ENCODE measurements around the gene LRRIQ3.
"Not testable (repeated sequence)": the region's sequence is repeated elsewhere in the genome, so short reads cannot be mapped to it uniquely, and the experiment has no call there.

Gene LRRIQ3

GRCh38 chr1:74197657-74198552 is at the start of gene LRRIQ3, which contains the start of gene FPGT:
LRRIQ3 (minus strand) TSS chr1:74198176; CDS start chr1:74183684, 14,492 bp downstream.
FPGT (plus strand) TSS chr1:74198242; CDS start chr1:74198279, 37 bp downstream.
- peak; percentile 96 for DNase-seq

- DNase-seq, result no peak
These were observed 48.3 kb upstream of the LRRIQ3 start for GRCh38 chr1:74246315-74246714.

- DNase-seq, result no peak
These were observed 47.3 kb upstream of the LRRIQ3 start for GRCh38 chr1:74245168-74245772.

- DNase-seq, result no peak
These were observed 39.8 kb upstream of the LRRIQ3 start for GRCh38 chr1:74237787-74238186.

- DNase-seq, result no peak
These were observed 39.1 kb upstream of the LRRIQ3 start for GRCh38 chr1:74237035-74237434.

GRCh38 chr1:74236440-74236839 is 38.5 kb upstream of the LRRIQ3 start:
- DNase-seq, result no peak

- no peak for DNase-seq
These were observed 37.2 kb upstream of the LRRIQ3 start, which contains the start of gene TNNI3K for GRCh38 chr1:74235153-74235552. TNNI3K (plus strand) TSS chr1:74235387; CDS start chr1:74235452, 65 bp downstream.

GRCh38 chr1:74223453-74223852 is 25.5 kb upstream of the LRRIQ3 start:
- no peak for DNase-seq

GRCh38 chr1:74222701-74223100 is 24.7 kb upstream of the LRRIQ3 start:
- no peak for DNase-seq

- DNase-seq, result no peak
These were observed 17.3 kb upstream of the LRRIQ3 start for GRCh38 chr1:74215229-74215628.

GRCh38 chr1:74205266-74205665 is 7.3 kb upstream of the LRRIQ3 start:
- DNase-seq, result no peak

- DNase-seq, result no peak
These were observed 1.5 kb upstream of the LRRIQ3 start for GRCh38 chr1:74199504-74199903.

- no peak for DNase-seq
These were observed 721 bp downstream of the LRRIQ3 start for GRCh38 chr1:74197255-74197654.

GRCh38 chr1:74195339-74195738 is 2.6 kb downstream of the LRRIQ3 start:
- DNase-seq, result no peak

- no peak for DNase-seq
These were observed 4.1 kb downstream of the LRRIQ3 start for GRCh38 chr1:74193908-74194307.

GRCh38 chr1:74180490-74180889 is 17.5 kb downstream of the LRRIQ3 start:
- DNase-seq, result no peak

- not testable (repeated sequence) for DNase-seq
These were observed 23.6 kb downstream of the LRRIQ3 start for GRCh38 chr1:74174423-74174822.

- no peak for DNase-seq
These were observed 35.6 kb downstream of the LRRIQ3 start for GRCh38 chr1:74162333-74162732.

- no peak for DNase-seq
These were observed 36.5 kb downstream of the LRRIQ3 start for GRCh38 chr1:74161497-74161896.

- no peak for DNase-seq
These were observed 37.9 kb downstream of the LRRIQ3 start for GRCh38 chr1:74160046-74160445.

GRCh38 chr1:74145086-74145485 is 52.9 kb downstream of the LRRIQ3 start:
- DNase-seq, result no peak

- not testable (repeated sequence) for DNase-seq
These were observed 80.6 kb downstream of the LRRIQ3 start for GRCh38 chr1:74117370-74117769.

- DNase-seq, result no peak
These were observed 84.6 kb downstream of the LRRIQ3 start for GRCh38 chr1:74113333-74113732.

GRCh38 chr1:74107394-74107793 is 90.6 kb downstream of the LRRIQ3 start:
- no peak for DNase-seq
